ENCODE data around the gene ARID1B. TPM values are rescaled to one million over a fixed set of nuclear protein-coding genes. Genes with fewer than 3 reads are reported as not detected.

The ARID1B gene
- total RNA-seq, 1 experiment from 2014 or later: 35.6 TPM

GRCh38 chr6:157088841-157089240 lies 311.7 kb downstream of the ARID1B start:
- no peaks in the 10 kb centered on the region for H3K4me1 ChIP-seq (ENCODE audit: control insufficient read depth in 1 of 2, insufficient read depth in 2 of 2, low read length in 2 of 2)
- H3K9ac ChIP-seq (ENCODE audit: low read length): no peak overlapping the region
- no peaks in the 10 kb centered on the region for H3K27me3 ChIP-seq (ENCODE audit: insufficient read depth, low read length)
- no peak overlapping the region for H3K4me3 ChIP-seq (replicated peaks in 1 of 2; ENCODE audit: low read depth in 1 of 2, low read length in 2 of 2)
- RAD21 ChIA-PET (ENCODE audit: low non-redundant PET in 1 of 2, low total read pairs in 2 of 2, uncharacterized antibody in 2 of 2, unreplicated experiment in 2 of 2): no interaction called here
- BruUV-seq (replicated peaks): no TSS peak
- H3K36me3 ChIP-seq (ENCODE audit: control insufficient read depth in 1 of 2, insufficient read depth in 2 of 2, low read length in 2 of 2): no peaks in the 10 kb centered on the region
- no peak overlapping the region for H3K4me2 ChIP-seq (ENCODE audit: low read length)
- H3K27ac ChIP-seq (ENCODE audit: low read depth, low read length): no peak overlapping the region
- POLR2A ChIA-PET: no interaction called here
- no peak overlapping the region for H2AFZ ChIP-seq (ENCODE audit: low read depth, low read length, poor library complexity, severe bottlenecking)
- no peak for ATAC-seq
- DNase-seq (ENCODE audit: low read depth, low spot score): no peak
- TF ChIP-seq JUND (IDR thresholded peaks at IDR 0.05) (no peak), YY1 (IDR thresholded peaks at IDR 0.05; ENCODE audit: extremely low read depth, insufficient replicate concordance, low read depth, low read length) (no peak), TCF7L2 (IDR thresholded peaks at IDR 0.05; ENCODE audit: borderline replicate concordance, extremely low read depth, insufficient read depth, insufficient read length) (no peak), FOSL1 (IDR thresholded peaks at IDR 0.05; ENCODE audit: low read depth) (no peak), EZH2phosphoT487 (IDR thresholded peaks at IDR 0.05; ENCODE audit: borderline replicate concordance) (no peak), RAD21 (IDR thresholded peaks at IDR 0.05; ENCODE audit: low read depth) (no peak), CBX3 (IDR thresholded peaks at IDR 0.05; ENCODE audit: low read depth) (no peak), ELF1 (IDR thresholded peaks at IDR 0.05; ENCODE audit: borderline replicate concordance, low read depth) (no peak), CTCF (IDR thresholded peaks at IDR 0.05 in 2 of 3, conservative IDR thresholded peaks at IDR 0.05 in 1 of 3; ENCODE audit: borderline replicate concordance in 1 of 3, insufficient read depth in 1 of 3, low read depth in 2 of 3, low read length in 2 of 3) (no peak), POLR2AphosphoS5 (IDR thresholded peaks at IDR 0.05; ENCODE audit: low read depth, low read length) (no peak), ZFX (IDR thresholded peaks at IDR 0.05) (no peak), EZH2 (IDR thresholded peaks at IDR 0.05) (no peak), ZNF274 (IDR thresholded peaks at IDR 0.05; ENCODE audit: low read depth, low read length) (no peak)
- TF ChIP-seq, protein P1, sequence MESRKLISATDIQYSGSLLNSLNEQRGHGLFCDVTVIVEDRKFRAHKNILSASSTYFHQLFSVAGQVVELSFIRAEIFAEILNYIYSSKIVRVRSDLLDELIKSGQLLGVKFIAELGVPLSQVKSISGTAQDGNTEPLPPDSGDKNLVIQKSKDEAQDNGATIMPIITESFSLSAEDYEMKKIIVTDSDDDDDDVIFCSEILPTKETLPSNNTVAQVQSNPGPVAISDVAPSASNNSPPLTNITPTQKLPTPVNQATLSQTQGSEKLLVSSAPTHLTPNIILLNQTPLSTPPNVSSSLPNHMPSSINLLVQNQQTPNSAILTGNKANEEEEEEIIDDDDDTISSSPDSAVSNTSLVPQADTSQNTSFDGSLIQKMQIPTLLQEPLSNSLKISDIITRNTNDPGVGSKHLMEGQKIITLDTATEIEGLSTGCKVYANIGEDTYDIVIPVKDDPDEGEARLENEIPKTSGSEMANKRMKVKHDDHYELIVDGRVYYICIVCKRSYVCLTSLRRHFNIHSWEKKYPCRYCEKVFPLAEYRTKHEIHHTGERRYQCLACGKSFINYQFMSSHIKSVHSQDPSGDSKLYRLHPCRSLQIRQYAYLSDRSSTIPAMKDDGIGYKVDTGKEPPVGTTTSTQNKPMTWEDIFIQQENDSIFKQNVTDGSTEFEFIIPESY (IDR thresholded peaks at IDR 0.05; ENCODE audit: extremely low read depth, insufficient replicate concordance, low read length): no peak
- TF ChIP-seq, protein P2, sequence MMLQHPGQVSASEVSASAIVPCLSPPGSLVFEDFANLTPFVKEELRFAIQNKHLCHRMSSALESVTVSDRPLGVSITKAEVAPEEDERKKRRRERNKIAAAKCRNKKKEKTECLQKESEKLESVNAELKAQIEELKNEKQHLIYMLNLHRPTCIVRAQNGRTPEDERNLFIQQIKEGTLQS (IDR thresholded peaks at IDR 0.05): no peak
- intact Hi-C loops (cut with micrococcal nuclease): no loop called here
- H3K9me3 ChIP-seq (ENCODE audit: control insufficient read depth in 1 of 2, insufficient read depth in 1 of 2, low read depth in 1 of 2, low read length in 2 of 2): no peaks in the 10 kb centered on the region
- H4K20me1 ChIP-seq (ENCODE audit: insufficient read depth): no peaks in the 10 kb centered on the region
- H3K79me2 ChIP-seq (ENCODE audit: insufficient read depth, low read length): no peaks in the 10 kb centered on the region
- H3K9me2 ChIP-seq (ENCODE audit: insufficient read depth): no peaks in the 10 kb centered on the region
- CTCF ChIA-PET: interaction anchor here (0.9 kb wide), 1 partner anchor 43 kb away, joined by 3 read pairs; no protein-coding TSS in a partner anchor
